ENCODE measurements around the gene SYT4.

DNA sequence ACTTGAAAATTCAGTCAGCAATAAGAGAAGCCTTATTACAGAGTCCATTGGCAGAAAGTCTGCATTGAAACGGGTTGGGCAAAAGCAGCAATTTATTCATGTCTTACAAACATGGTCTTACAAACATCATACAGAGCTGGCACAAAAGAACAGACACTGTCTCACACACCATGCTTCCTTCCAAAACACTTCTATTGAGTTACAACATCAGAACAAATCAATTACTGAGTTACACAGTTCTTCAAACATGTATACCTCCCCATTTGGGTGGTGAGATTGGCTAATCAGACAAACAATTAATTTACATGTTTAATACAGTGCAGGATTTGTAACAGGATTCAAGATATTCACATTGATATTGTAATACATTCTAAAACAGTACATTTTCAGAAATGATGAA is 9.5 kb downstream of the SYT4 start:
- TF ChIP-seq EZH2 (IDR thresholded peaks at IDR 0.05; ENCODE audit: borderline replicate concordance) (no peak), EZH2phosphoT487 (IDR thresholded peaks at IDR 0.05; ENCODE audit: low read depth, severe bottlenecking, unreplicated experiment) (no peak)
- TF ChIP-seq, protein P1, sequence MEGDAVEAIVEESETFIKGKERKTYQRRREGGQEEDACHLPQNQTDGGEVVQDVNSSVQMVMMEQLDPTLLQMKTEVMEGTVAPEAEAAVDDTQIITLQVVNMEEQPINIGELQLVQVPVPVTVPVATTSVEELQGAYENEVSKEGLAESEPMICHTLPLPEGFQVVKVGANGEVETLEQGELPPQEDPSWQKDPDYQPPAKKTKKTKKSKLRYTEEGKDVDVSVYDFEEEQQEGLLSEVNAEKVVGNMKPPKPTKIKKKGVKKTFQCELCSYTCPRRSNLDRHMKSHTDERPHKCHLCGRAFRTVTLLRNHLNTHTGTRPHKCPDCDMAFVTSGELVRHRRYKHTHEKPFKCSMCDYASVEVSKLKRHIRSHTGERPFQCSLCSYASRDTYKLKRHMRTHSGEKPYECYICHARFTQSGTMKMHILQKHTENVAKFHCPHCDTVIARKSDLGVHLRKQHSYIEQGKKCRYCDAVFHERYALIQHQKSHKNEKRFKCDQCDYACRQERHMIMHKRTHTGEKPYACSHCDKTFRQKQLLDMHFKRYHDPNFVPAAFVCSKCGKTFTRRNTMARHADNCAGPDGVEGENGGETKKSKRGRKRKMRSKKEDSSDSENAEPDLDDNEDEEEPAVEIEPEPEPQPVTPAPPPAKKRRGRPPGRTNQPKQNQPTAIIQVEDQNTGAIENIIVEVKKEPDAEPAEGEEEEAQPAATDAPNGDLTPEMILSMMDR (IDR thresholded peaks at IDR 0.05; ENCODE audit: poor library complexity), result no peak
